SK-N-SH treated with all-trans-retinoic acid at 6 μM for 48 hours (cell line): ENCODE results near the gene SLC35G2.

Experiments used
- ATAC-seq: fragments of 200-7000 bp; cut with Tn5 transposase; 3 replicates; pipeline ENCODE4 v1.9.1; 2020; ENCODE audit warnings: mild to moderate bottlenecking, moderate library complexity
- ARNTL ChIP-seq: fragments of 450-650 bp; formaldehyde crosslinking; IDR thresholded peaks from 2 replicates; pipeline ENCODE4 v1.5.0; 2020; ENCODE audit warnings: low read depth, mild to moderate bottlenecking, moderate library complexity, borderline replicate concordance
- BACH2 ChIP-seq: fragments of 250-450 bp; sonication (Bioruptor Pico); IDR thresholded peaks from 2 replicates; pipeline ENCODE4 v1.9.0; 2021; ENCODE audit warnings: mild to moderate bottlenecking, borderline replicate concordance
- CSDC2 ChIP-seq: fragments of 250-450 bp; sonication (Bioruptor Pico); IDR thresholded peaks from 2 replicates; pipeline ENCODE4 v1.5.0; 2020; ENCODE audit warnings: mild to moderate bottlenecking, moderate library complexity
- CSRNP3 ChIP-seq: fragments of 250-450 bp; sonication (Bioruptor Pico); IDR thresholded peaks from 2 replicates; pipeline ENCODE4 v1.5.1; 2021; ENCODE audit warnings: mild to moderate bottlenecking, moderate library complexity
- ESRRG ChIP-seq: fragments of 250-450 bp; sonication (Bioruptor Pico); IDR thresholded peaks from 2 replicates; pipeline ENCODE4 v1.6.1; 2021; ENCODE audit warnings: mild to moderate bottlenecking
- ISL1 ChIP-seq: fragments of 250-450 bp; sonication (Bioruptor Pico); IDR thresholded peaks from 2 replicates; pipeline ENCODE4 v2.1.2; 2022; ENCODE audit warnings: mild to moderate bottlenecking, moderate library complexity
- PATZ1 ChIP-seq: fragments of 250-450 bp; sonication (Bioruptor Pico); IDR thresholded peaks from 2 replicates; pipeline ENCODE4 v1.8.0; 2020; ENCODE audit warnings: mild to moderate bottlenecking, moderate library complexity, borderline replicate concordance
- PPARA ChIP-seq: fragments of 250-450 bp; sonication (Bioruptor Pico); IDR thresholded peaks from 2 replicates; pipeline ENCODE4 v1.5.0; 2020; ENCODE audit warnings: mild to moderate bottlenecking, borderline replicate concordance
- RARB ChIP-seq: fragments of 250-450 bp; sonication (Bioruptor Pico); IDR thresholded peaks from 2 replicates; pipeline ENCODE4 v1.8.0; 2021; ENCODE audit warnings: mild to moderate bottlenecking, moderate library complexity
- SNAI2 ChIP-seq: fragments of 250-450 bp; sonication (Bioruptor Pico); IDR thresholded peaks from 2 replicates; pipeline ENCODE4 v1.5.0; 2020; ENCODE audit warnings: mild to moderate bottlenecking, moderate library complexity
- TCF4 ChIP-seq: fragments of 250-450 bp; sonication (Bioruptor Pico); IDR thresholded peaks from 2 replicates; pipeline ENCODE4 v1.8.0; 2021; ENCODE audit warnings: mild to moderate bottlenecking, moderate library complexity, borderline replicate concordance
- ZC3H10 ChIP-seq: fragments of 250-450 bp; sonication (Bioruptor Pico); IDR thresholded peaks from 2 replicates; pipeline ENCODE4 v1.5.1; 2021; ENCODE audit warnings: mild to moderate bottlenecking, moderate library complexity
- ZNF565 ChIP-seq: fragments of 450-650 bp; formaldehyde crosslinking; conservative IDR thresholded peaks from 2 replicates; pipeline ENCODE4 v1.5.0; 2020; ENCODE audit warnings: low read depth, mild to moderate bottlenecking, moderate library complexity
- ZNF70 ChIP-seq: fragments of 450-650 bp; formaldehyde crosslinking; IDR thresholded peaks from 2 replicates; pipeline ENCODE4 v1.5.0; 2020; ENCODE audit warnings: mild to moderate bottlenecking, moderate library complexity
- ZNF8 ChIP-seq: fragments of 450-650 bp; formaldehyde crosslinking; IDR thresholded peaks from 2 replicates; pipeline ENCODE4 v1.5.0; 2020; ENCODE audit warnings: mild to moderate bottlenecking, moderate library complexity
- TF ChIP-seq, protein P1 (sequence below): fragments of 250-450 bp; sonication (Bioruptor Pico); IDR thresholded peaks from 2 replicates; pipeline ENCODE4 v1.5.1; 2020; ENCODE audit warnings: low read depth, mild to moderate bottlenecking, moderate library complexity
- TF ChIP-seq, protein P2 (sequence below): fragments of 250-450 bp; sonication (Bioruptor Pico); IDR thresholded peaks from 2 replicates; pipeline ENCODE4 v1.8.0; 2021; ENCODE audit warnings: low read depth, mild to moderate bottlenecking, moderate library complexity, borderline replicate concordance

The SLC35G2 gene

DNA sequence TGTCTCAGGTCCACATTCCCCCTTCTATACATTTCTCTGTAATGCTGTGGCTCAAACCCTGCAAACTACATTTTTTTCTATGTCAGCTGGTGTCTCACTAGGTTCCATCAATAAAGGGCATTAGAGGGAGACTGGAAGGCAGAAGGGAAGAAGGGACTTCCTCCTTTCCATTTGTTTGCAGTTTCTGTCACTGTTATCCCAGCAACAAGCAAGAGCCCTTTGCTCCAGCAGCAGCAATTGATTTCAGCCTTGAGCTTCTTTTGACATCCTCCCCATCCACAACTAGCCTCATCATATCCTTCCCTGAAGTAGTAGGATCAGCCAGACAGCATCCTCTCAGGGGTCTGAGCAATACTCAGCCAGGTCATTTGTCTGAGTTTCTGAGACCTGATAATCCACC is 37.7 kb downstream of the SLC35G2 start (continued):
- TF ChIP-seq ZC3H10 (CRISPR knock-in tag) (no peak), PATZ1 (CRISPR knock-in tag) (no peak), CSDC2 (CRISPR knock-in tag) (no peak), ZNF565 (no peak), CSRNP3 (CRISPR knock-in tag) (no peak)

DNA sequence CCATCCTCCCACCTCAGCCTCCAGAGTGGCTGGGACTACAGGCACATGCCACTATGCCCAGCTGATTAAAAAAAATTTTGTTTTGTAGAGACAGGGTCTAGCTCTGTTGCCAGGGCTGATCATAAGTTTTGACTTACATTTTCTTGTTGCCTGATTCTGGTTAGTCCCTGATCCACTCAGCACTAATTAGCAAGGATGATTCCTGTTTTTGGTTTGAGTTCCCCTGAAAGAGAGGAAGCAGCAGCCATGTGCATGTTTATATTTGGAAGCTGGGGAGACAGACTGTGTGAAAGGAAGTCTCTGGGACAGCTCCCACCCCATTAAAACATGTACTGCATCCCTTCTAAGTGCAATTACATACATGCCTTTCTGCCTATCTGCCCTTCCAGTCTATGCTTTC is 39.5 kb downstream of the SLC35G2 start:
- no peak for TF ChIP-seq SNAI2 (CRISPR knock-in tag)
- TF ChIP-seq, protein P1, sequence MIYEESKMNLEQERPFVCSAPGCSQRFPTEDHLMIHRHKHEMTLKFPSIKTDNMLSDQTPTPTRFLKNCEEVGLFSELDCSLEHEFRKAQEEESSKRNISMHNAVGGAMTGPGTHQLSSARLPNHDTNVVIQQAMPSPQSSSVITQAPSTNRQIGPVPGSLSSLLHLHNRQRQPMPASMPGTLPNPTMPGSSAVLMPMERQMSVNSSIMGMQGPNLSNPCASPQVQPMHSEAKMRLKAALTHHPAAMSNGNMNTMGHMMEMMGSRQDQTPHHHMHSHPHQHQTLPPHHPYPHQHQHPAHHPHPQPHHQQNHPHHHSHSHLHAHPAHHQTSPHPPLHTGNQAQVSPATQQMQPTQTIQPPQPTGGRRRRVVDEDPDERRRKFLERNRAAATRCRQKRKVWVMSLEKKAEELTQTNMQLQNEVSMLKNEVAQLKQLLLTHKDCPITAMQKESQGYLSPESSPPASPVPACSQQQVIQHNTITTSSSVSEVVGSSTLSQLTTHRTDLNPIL (CRISPR knock-in tag) = no peak
- TF ChIP-seq BACH2 (CRISPR knock-in tag) = no peak
- no peak for TF ChIP-seq ZC3H10 (CRISPR knock-in tag)
- no peak for TF ChIP-seq ISL1 (CRISPR knock-in tag)
- TF ChIP-seq ZNF565 = no peak
- TF ChIP-seq ARNTL = no peak
- no peak for TF ChIP-seq ZNF70
- no peak for TF ChIP-seq ZNF8 (CRISPR knock-in tag)
- TF ChIP-seq PPARA = no peak
- TF ChIP-seq CSRNP3 (CRISPR knock-in tag) = no peak
- TF ChIP-seq ESRRG (CRISPR knock-in tag) = no peak
- TF ChIP-seq PATZ1 (CRISPR knock-in tag) = no peak
- TF ChIP-seq, all 23 proteins: peak for 0
- no peak for ATAC-seq

- ATAC-seq = no peak
Measured at GRCh38 chr3:136860541-136860940, 41.6 kb downstream of the SLC35G2 start.

GRCh38 chr3:136861890-136862616 is 43.1 kb downstream of the SLC35G2 start, which contains the start of gene NCK1:
TSS of gene NCK1 (plus strand) at chr3:136862208. CDS start at chr3:136928002, 65,794 bp downstream.
- ATAC-seq = peak; percentile 98
- TF ChIP-seq ZC3H10 (CRISPR knock-in tag) (no peak), RARB (no peak), PPARA (no peak), ZNF565 (no peak), ZNF8 (CRISPR knock-in tag) (no peak), TCF4 (no peak)
- TF ChIP-seq, protein P2, sequence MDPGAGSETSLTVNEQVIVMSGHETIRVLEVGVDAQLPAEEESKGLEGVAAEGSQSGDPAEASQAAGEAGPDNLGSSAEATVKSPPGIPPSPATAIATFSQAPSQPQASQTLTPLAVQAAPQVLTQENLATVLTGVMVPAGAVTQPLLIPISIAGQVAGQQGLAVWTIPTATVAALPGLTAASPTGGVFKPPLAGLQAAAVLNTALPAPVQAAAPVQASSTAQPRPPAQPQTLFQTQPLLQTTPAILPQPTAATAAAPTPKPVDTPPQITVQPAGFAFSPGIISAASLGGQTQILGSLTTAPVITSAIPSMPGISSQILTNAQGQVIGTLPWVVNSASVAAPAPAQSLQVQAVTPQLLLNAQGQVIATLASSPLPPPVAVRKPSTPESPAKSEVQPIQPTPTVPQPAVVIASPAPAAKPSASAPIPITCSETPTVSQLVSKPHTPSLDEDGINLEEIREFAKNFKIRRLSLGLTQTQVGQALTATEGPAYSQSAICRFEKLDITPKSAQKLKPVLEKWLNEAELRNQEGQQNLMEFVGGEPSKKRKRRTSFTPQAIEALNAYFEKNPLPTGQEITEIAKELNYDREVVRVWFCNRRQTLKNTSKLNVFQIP (CRISPR knock-in tag) = no peak

More at GRCh38 chr3:136860541-136860940, 41.6 kb downstream of the SLC35G2 start:
- TF ChIP-seq ZC3H10 (CRISPR knock-in tag) = no peak
- no peak for TF ChIP-seq SNAI2 (CRISPR knock-in tag)
- TF ChIP-seq ESRRG (CRISPR knock-in tag) = no peak
- TF ChIP-seq, protein P2 (CRISPR knock-in tag) = no peak
- TF ChIP-seq ZNF565 = no peak
- no peak for TF ChIP-seq ZNF70
